Endometrial microvascular endothelial cells (primary cell): ENCODE measurements around the gene NECTIN1. TPM values are rescaled to one million over a fixed set of nuclear protein-coding genes. Genes with fewer than 3 reads are reported as not detected.

ENCODE experiments used
- in situ Hi-C: cut with HindIII; loops from 2 replicates; pipeline ENCODE4 v1.10.0; 2017; ENCODE audit warnings: low sequenced_read_pairs, low pct_unique_long_range_greater_than_20kb; ENCODE audit errors: inconsistent ontology term
- total RNA-seq: library from RNA; depleted of rRNA; stranded (reverse); fragments of >200 nt; gene quantifications from one replicate; pipeline ENCODE4 v1.2.3, GENCODE V29; 2015; ENCODE audit errors: inconsistent ontology term

Gene NECTIN1
- total RNA-seq, 1 donor from 2014 or later = 23.6 TPM

GRCh38 chr11:119637481-119637880 is 91.5 kb downstream of the NECTIN1 start:
- in situ Hi-C loops = no loop called here

- in situ Hi-C loops = no loop called here
These were observed 93.2 kb downstream of the NECTIN1 start for GRCh38 chr11:119635776-119636175.

GRCh38 chr11:119635041-119635740 is 93.8 kb downstream of the NECTIN1 start:
- in situ Hi-C loops = no loop called here

- in situ Hi-C loops = no loop called here
These were observed 94.7 kb downstream of the NECTIN1 start for GRCh38 chr11:119634301-119634700.

- in situ Hi-C loops = no loop called here
These were observed 99.0 kb downstream of the NECTIN1 start for GRCh38 chr11:119629834-119630624.

GRCh38 chr11:119629085-119629484 is 99.9 kb downstream of the NECTIN1 start:
- in situ Hi-C loops = no loop called here

GRCh38 chr11:119627286-119627685 is 101.7 kb downstream of the NECTIN1 start:
- in situ Hi-C loops = no loop called here

GRCh38 chr11:119626871-119627270 is 102.1 kb downstream of the NECTIN1 start:
- in situ Hi-C loops = no loop called here

- in situ Hi-C loops = no loop called here
These were observed 102.7 kb downstream of the NECTIN1 start for GRCh38 chr11:119626197-119626841.

GRCh38 chr11:119625206-119625978 is 103.6 kb downstream of the NECTIN1 start:
- in situ Hi-C loops = no loop called here

- in situ Hi-C loops = no loop called here
These were observed 104.4 kb downstream of the NECTIN1 start for GRCh38 chr11:119624629-119625028.

GRCh38 chr11:119624102-119624615 is 104.8 kb downstream of the NECTIN1 start:
- in situ Hi-C loops = no loop called here

- in situ Hi-C loops = no loop called here
These were observed 105.3 kb downstream of the NECTIN1 start for GRCh38 chr11:119623682-119624081.

- in situ Hi-C loops = no loop called here
These were observed 106.4 kb downstream of the NECTIN1 start for GRCh38 chr11:119622454-119623143.

- in situ Hi-C loops = no loop called here
These were observed 109.3 kb downstream of the NECTIN1 start for GRCh38 chr11:119619665-119620064.

GRCh38 chr11:119618208-119618909 is 110.6 kb downstream of the NECTIN1 start:
- in situ Hi-C loops = no loop called here

- in situ Hi-C loops = no loop called here
These were observed 111.7 kb downstream of the NECTIN1 start for GRCh38 chr11:119617340-119617713.
